Measurements from ENCODE around the gene SOX1. TPM values are rescaled to one million over a fixed set of nuclear protein-coding genes. Genes with fewer than 3 reads are reported as not detected.

SOX1 gene
- total and polyA plus RNA-seq, 10 of the 15 experiments (the other 5 are each of a cell fraction or from before 2014, with no cell fraction given), result not detected

DNA sequence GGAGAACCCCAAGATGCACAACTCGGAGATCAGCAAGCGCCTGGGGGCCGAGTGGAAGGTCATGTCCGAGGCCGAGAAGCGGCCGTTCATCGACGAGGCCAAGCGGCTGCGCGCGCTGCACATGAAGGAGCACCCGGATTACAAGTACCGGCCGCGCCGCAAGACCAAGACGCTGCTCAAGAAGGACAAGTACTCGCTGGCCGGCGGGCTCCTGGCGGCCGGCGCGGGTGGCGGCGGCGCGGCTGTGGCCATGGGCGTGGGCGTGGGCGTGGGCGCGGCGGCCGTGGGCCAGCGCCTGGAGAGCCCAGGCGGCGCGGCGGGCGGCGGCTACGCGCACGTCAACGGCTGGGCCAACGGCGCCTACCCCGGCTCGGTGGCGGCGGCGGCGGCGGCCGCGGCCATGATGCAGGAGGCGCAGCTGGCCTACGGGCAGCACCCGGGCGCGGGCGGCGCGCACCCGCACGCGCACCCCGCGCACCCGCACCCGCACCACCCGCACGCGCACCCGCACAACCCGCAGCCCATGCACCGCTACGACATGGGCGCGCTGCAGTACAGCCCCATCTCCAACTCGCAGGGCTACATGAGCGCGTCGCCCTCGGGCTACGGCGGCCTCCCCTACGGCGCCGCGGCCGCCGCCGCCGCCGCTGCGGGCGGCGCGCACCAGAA lies 1.1 kb downstream of the SOX1 start:
- intact Hi-C loops (cut with micrococcal nuclease; ENCODE audit: unreplicated experiment), result no loop called here

More for the DNA sequence above, 1.1 kb downstream of the SOX1 start:
- Histone ChIP-seq H3K79me2 (ENCODE audit: control insufficient read depth, insufficient read depth, low read length) (no peaks in the 10 kb centered on the region), H3K27ac (ENCODE audit: control insufficient read depth, insufficient read depth) (no peak overlapping the region), H3K4me2 (ENCODE audit: control insufficient read depth, insufficient read depth) (no peak overlapping the region), H3K36me3 (ENCODE audit: control insufficient read depth in 2 of 2, insufficient read depth in 2 of 2, low read length in 1 of 2) (no peaks in the 10 kb centered on the region), H3K27me3 (replicated peaks in 1 of 2; ENCODE audit: control insufficient read depth in 2 of 2, insufficient read depth in 2 of 2, low read length in 1 of 2) (no peaks in the 10 kb centered on the region), H3K4me1 (ENCODE audit: control insufficient read depth, insufficient read depth, low read length) (no peaks in the 10 kb centered on the region), H3K9me3 (replicated peaks; ENCODE audit: control insufficient read depth, insufficient read depth, low read length) (no peaks in the 10 kb centered on the region; the same call in 2 of the 3 replicates), H3K4me3 (no peak overlapping the region), H4K20me1 (ENCODE audit: control insufficient read depth, insufficient read depth) (no peaks in the 10 kb centered on the region), H2AFZ (ENCODE audit: control insufficient read depth, low read depth, low read length) (no peak overlapping the region), H3K9ac (ENCODE audit: control insufficient read depth, insufficient read depth, low read length) (no peak overlapping the region)
- in situ Hi-C loops (cut with MboI), result no loop called here
- no TSS peak for BruUV-seq (replicated peaks)
- ChIA-PET SMC1A (ENCODE audit: uncharacterized antibody, unreplicated experiment) (no interaction called here), RAD21 (ENCODE audit: unreplicated experiment) (no interaction called here), CTCF (no interaction called here), POLR2A (no interaction called here)
- no peak for FAIRE-seq
- no peak for TF ChIP-seq MAX (IDR thresholded peaks at IDR 0.05; ENCODE audit: low read depth, low read length)
- TF ChIP-seq, protein P1, sequence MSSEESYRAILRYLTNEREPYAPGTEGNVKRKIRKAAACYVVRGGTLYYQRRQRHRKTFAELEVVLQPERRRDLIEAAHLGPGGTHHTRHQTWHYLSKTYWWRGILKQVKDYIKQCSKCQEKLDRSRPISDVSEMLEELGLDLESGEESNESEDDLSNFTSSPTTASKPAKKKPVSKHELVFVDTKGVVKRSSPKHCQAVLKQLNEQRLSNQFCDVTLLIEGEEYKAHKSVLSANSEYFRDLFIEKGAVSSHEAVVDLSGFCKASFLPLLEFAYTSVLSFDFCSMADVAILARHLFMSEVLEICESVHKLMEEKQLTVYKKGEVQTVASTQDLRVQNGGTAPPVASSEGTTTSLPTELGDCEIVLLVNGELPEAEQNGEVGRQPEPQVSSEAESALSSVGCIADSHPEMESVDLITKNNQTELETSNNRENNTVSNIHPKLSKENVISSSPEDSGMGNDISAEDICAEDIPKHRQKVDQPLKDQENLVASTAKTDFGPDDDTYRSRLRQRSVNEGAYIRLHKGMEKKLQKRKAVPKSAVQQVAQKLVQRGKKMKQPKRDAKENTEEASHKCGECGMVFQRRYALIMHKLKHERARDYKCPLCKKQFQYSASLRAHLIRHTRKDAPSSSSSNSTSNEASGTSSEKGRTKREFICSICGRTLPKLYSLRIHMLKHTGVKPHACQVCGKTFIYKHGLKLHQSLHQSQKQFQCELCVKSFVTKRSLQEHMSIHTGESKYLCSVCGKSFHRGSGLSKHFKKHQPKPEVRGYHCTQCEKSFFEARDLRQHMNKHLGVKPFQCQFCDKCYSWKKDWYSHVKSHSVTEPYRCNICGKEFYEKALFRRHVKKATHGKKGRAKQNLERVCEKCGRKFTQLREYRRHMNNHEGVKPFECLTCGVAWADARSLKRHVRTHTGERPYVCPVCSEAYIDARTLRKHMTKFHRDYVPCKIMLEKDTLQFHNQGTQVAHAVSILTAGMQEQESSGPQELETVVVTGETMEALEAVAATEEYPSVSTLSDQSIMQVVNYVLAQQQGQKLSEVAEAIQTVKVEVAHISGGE (CRISPR knock-in tag; IDR thresholded peaks at IDR 0.05), result no peak
- no peak for TF ChIP-seq EED (IDR thresholded peaks at IDR 0.05; ENCODE audit: low read depth)
- TF ChIP-seq IRF3 (IDR thresholded peaks at IDR 0.05), result no peak
- TF ChIP-seq POLR2AphosphoS2 (IDR thresholded peaks at IDR 0.05; ENCODE audit: low read depth, low read length), result no peak
- TF ChIP-seq TARDBP (IDR thresholded peaks at IDR 0.05; ENCODE audit: borderline replicate concordance), result no peak
- no peak for TF ChIP-seq CHD1 (IDR thresholded peaks at IDR 0.05; ENCODE audit: low read depth, low read length)
- TF ChIP-seq CBX3 (IDR thresholded peaks at IDR 0.05; ENCODE audit: borderline replicate concordance, low read depth), result no peak
- no peak for TF ChIP-seq IKZF1 (conservative IDR thresholded peaks at IDR 0.05)
- no peak for TF ChIP-seq USF2 (IDR thresholded peaks at IDR 0.05; ENCODE audit: borderline replicate concordance, low read depth, low read length)
- no peak for TF ChIP-seq ETV6 (conservative IDR thresholded peaks at IDR 0.05 in 1 of 2, IDR thresholded peaks at IDR 0.05 in 1 of 2; ENCODE audit: borderline replicate concordance in 1 of 2, low read depth in 1 of 2)
- no peak for TF ChIP-seq SMAD5 (IDR thresholded peaks at IDR 0.05; ENCODE audit: low read depth)
- no peak for TF ChIP-seq NR2C2 (IDR thresholded peaks at IDR 0.05; ENCODE audit: borderline replicate concordance, control insufficient read depth, insufficient read length, low read depth)
- DNase-seq (ENCODE audit: low read depth, low spot score), result no peak
- WGBS (ENCODE audit: insufficient coverage, insufficient replicate concordance, low lambda C conversion rate, missing lambda C conversion rate), result 87% methylated on average over 55 of the region's 103 CpGs
- no peak for ATAC-seq
